HepG2 (cell line): ENCODE measurements around the gene TOR1A. TPM values are rescaled to one million over a fixed set of nuclear protein-coding genes. Genes with fewer than 3 reads are reported as not detected.

Experiments used
- ATAC-seq: fragments of 200-7000 bp; cut with Tn5 transposase; 3 replicates; pipeline ENCODE4 v1.9.1; 2020; ENCODE audit warnings: mild to moderate bottlenecking, moderate library complexity
- BruUV-seq: library from RNA; stranded (reverse); fragments of 400-500 nt; replicated peaks from 2 replicates; lab custom pipeline; 2021; lab: Mats Ljungman, UMichigan
- CTCF ChIA-PET: fragments of 300-600 bp; formaldehyde crosslinking; extraction: SDS; loops from one replicate; lab custom pipeline; 2021; ENCODE audit warnings: low total read pairs, inconsistent platforms, low intra/inter-chr PET ratio; lab: Yijun Ruan, JAX
- POLR2A ChIA-PET: fragments of 350-600 bp; sonication (Branson Sonifier 250); formaldehyde crosslinking; loops from one replicate; lab custom pipeline; 2020; ENCODE audit warnings: antibody characterized with exemption, inconsistent platforms; lab: Yijun Ruan, JAX
- DNase-seq: peaks from one replicate; pipeline ENCODE4 v3.0.0-alpha.2; 2015; ENCODE audit warnings: low spot score
- FAIRE-seq: peaks from 3 replicates; lab custom pipeline; 2011; peaks lifted over from hg19 to GRCh38; lab: Jason Lieb, UNC
- H2AFZ ChIP-seq: one replicate; pipeline ENCODE4 v1.6.1; 2011; ENCODE audit warnings: low read length, inconsistent platforms
- H3K27ac ChIP-seq: fragments of 300-600 bp; 3 replicates; pipeline ENCODE4 v1.8.0; 2011; ENCODE audit warnings: mixed run types, mild to moderate bottlenecking, mixed read lengths, low read length, inconsistent platforms; ENCODE audit not compliant: insufficient read depth; ENCODE audit errors: extremely low read length
- H3K27me3 ChIP-seq, 2 experiments: fragments of 200-600 bp in 1 of 2; 2 replicates in 1 of 2; 3 replicates in 1 of 2; pipeline versions ENCODE4 v1.6.0 to v1.8.0; 2011; ENCODE audit warnings: low read length in 2 of 2, mild to moderate bottlenecking in 2 of 2, moderate library complexity in 2 of 2, inconsistent platforms in 1 of 2; ENCODE audit not compliant: insufficient read depth in 2 of 2, control insufficient read depth in 1 of 2
- H3K36me3 ChIP-seq, 2 experiments: fragments of 200-600 bp in 1 of 2; replicated peaks in 1 of 2; 2 replicates in 1 of 2; 3 replicates in 1 of 2; pipeline versions ENCODE4 v1.5.1 to v1.8.0; 2011; ENCODE audit warnings: low read length in 2 of 2, inconsistent platforms in 1 of 2; ENCODE audit not compliant: insufficient read depth in 2 of 2, control insufficient read depth in 1 of 2
- H3K4me1 ChIP-seq: 2 replicates; pipeline ENCODE4 v1.5.1; 2012; ENCODE audit warnings: low read length, inconsistent platforms; ENCODE audit not compliant: insufficient read depth
- H3K4me2 ChIP-seq: 2 replicates; pipeline ENCODE4 v1.6.0; 2011; ENCODE audit warnings: low read depth, low read length, inconsistent platforms
- H3K4me3 ChIP-seq, 3 experiments: fragments of 200-600 bp in 1 of 3; sonication (generic), shearing (Covaris generic) in 1 of 3; replicated peaks in 1 of 3; 2 replicates each; pipeline ENCODE4 v1.5.1; 2011 to 2016; ENCODE audit warnings: low read length in 3 of 3, inconsistent platforms in 2 of 3, low read depth in 2 of 3, mild to moderate bottlenecking in 2 of 3, control low read depth in 1 of 3, mixed read lengths in 1 of 3; ENCODE audit not compliant: insufficient read depth in 1 of 3
- H3K79me2 ChIP-seq: one replicate; pipeline ENCODE4 v1.6.1; 2011; ENCODE audit warnings: low read length, inconsistent platforms; ENCODE audit not compliant: insufficient read depth
- H3K9ac ChIP-seq: 2 replicates; pipeline ENCODE4 v1.6.0; 2011; ENCODE audit warnings: mild to moderate bottlenecking, low read depth, low read length, inconsistent platforms; ENCODE audit not compliant: insufficient read depth
- H3K9me3 ChIP-seq: 2 replicates; pipeline ENCODE4 v1.5.1; 2012; ENCODE audit warnings: mild to moderate bottlenecking, low read length
- H4K20me1 ChIP-seq: 2 replicates; pipeline ENCODE4 v1.6.0; 2011; ENCODE audit warnings: inconsistent platforms, mild to moderate bottlenecking, low read length, moderate library complexity; ENCODE audit not compliant: insufficient read depth
- BRD4 ChIP-seq: sonication (generic); formaldehyde crosslinking; IDR thresholded peaks from 2 replicates; pipeline ENCODE4 v1.4.0; 2020; ENCODE audit warnings: missing genetic modification reagents
- CBX1 ChIP-seq: IDR thresholded peaks from one replicate; pipeline ENCODE4 v1.6.1; 2016; ENCODE audit warnings: antibody characterized with exemption, low read depth
- GABPA ChIP-seq, 2 experiments: IDR thresholded peaks; 2 replicates each; pipeline ENCODE4 v1.6.1; 2011 to 2016; ENCODE audit warnings: low read depth in 2 of 2, low read length in 1 of 2, missing biosample characterization in 1 of 2, missing genetic modification characterization in 1 of 2
- GABPB1 ChIP-seq: IDR thresholded peaks from 2 replicates; pipeline ENCODE4 v1.6.1; 2016; ENCODE audit warnings: mild to moderate bottlenecking, missing genetic modification reagents, moderate library complexity, missing compliant biosample characterization
- HNRNPUL1 ChIP-seq: fragments of 200-400 bp; formaldehyde crosslinking; IDR thresholded peaks from 2 replicates; pipeline ENCODE4 v1.6.1; 2017; ENCODE audit warnings: low read depth, mild to moderate bottlenecking, low read length, moderate library complexity
- MEF2D ChIP-seq: sonication (generic); formaldehyde crosslinking; IDR thresholded peaks from 2 replicates; pipeline ENCODE4 v1.5.1; 2020; ENCODE audit warnings: mild to moderate bottlenecking, missing genetic modification reagents
- TBP ChIP-seq: sonication (generic); formaldehyde crosslinking; IDR thresholded peaks from 2 replicates; pipeline ENCODE4 v1.5.0; 2020; ENCODE audit warnings: missing genetic modification reagents
- ZFX ChIP-seq: sonication (generic); formaldehyde crosslinking; IDR thresholded peaks from 2 replicates; pipeline ENCODE4 v1.4.0; 2020; ENCODE audit warnings: mild to moderate bottlenecking, low read depth, missing genetic modification reagents, moderate library complexity
- ZKSCAN5 ChIP-seq: sonication (generic); formaldehyde crosslinking; IDR thresholded peaks from 2 replicates; pipeline ENCODE4 v1.5.1; 2020; ENCODE audit warnings: mild to moderate bottlenecking, missing genetic modification reagents
- ZNF225 ChIP-seq: sonication (generic); formaldehyde crosslinking; IDR thresholded peaks from 2 replicates; pipeline ENCODE4 v1.4.0; 2020; ENCODE audit warnings: mild to moderate bottlenecking, missing genetic modification reagents
- ZNF547 ChIP-seq: sonication (generic); formaldehyde crosslinking; IDR thresholded peaks from 2 replicates; pipeline ENCODE4 v1.5.1; 2020; ENCODE audit warnings: mild to moderate bottlenecking, missing genetic modification reagents
- ZNF549 ChIP-seq: sonication (generic); formaldehyde crosslinking; IDR thresholded peaks from 2 replicates; pipeline ENCODE4 v1.5.0; 2020; ENCODE audit warnings: missing genetic modification reagents
- ZNF558 ChIP-seq: sonication (generic); formaldehyde crosslinking; IDR thresholded peaks from 2 replicates; pipeline ENCODE4 v1.9.0; 2022; ENCODE audit warnings: mild to moderate bottlenecking, missing genetic modification reagents, borderline replicate concordance
- ZNF629 ChIP-seq: sonication (generic); formaldehyde crosslinking; conservative IDR thresholded peaks from 2 replicates; pipeline ENCODE4 v1.5.0; 2020; ENCODE audit warnings: missing genetic modification reagents
- ZSCAN12 ChIP-seq: sonication (generic); formaldehyde crosslinking; IDR thresholded peaks from 2 replicates; pipeline ENCODE4 v1.9.0; 2021; ENCODE audit warnings: mild to moderate bottlenecking, missing genetic modification reagents
- WGBS: methylation state at CpG from one replicate; pipeline ENCODE4 v1.1.6; 2017; ENCODE audit warnings: low lambda C conversion rate; 5-methylcytosine and 5-hydroxymethylcytosine counted together
- in situ Hi-C: cut with HindIII; loops from 2 replicates; pipeline ENCODE4 v1.10.0; 2017; ENCODE audit warnings: low pct_unique_long_range_greater_than_20kb; ENCODE audit not compliant: extremely low pct_ligation_motif_present
- intact Hi-C: fragments of 100-400 bp; cut with micrococcal nuclease; formaldehyde crosslinking; loops from one replicate; pipeline ENCODE4 v1.10.0; 2022; ENCODE audit not compliant: unreplicated experiment
- polyA plus RNA-seq, 8 experiments: library from polyadenylated mRNA; depleted of rRNA in 3 of 8; stranded (reverse) in 7 of 8; unstranded in 1 of 8; fragments of >200 nt; fragmentation: Illumina TruSeq in 4 of 8; extraction: Trizol in 4 of 8; gene quantifications; 2 replicates each; pipeline versions ENCODE4 v1.2.1 to v1.2.3, GENCODE V29; 2011 to 2016; ENCODE audit warnings: low read depth in 4 of 8, missing spikeins in 1 of 8, mixed read lengths in 1 of 8; ENCODE audit not compliant: insufficient read depth in 1 of 8
- total RNA-seq, 5 experiments: library from RNA; depleted of rRNA; stranded (reverse); fragments of >200 nt; fragmentation: Illumina TruSeq; extraction: Trizol; gene quantifications; 2 replicates each; pipeline ENCODE4 v1.2.3, GENCODE V29; 2016; ENCODE audit warnings: low read depth in 1 of 5
- TF ChIP-seq, protein P1 (sequence below): IDR thresholded peaks from 2 replicates; pipeline ENCODE4 v1.6.1; 2016; ENCODE audit warnings: low read depth
- TF ChIP-seq, protein P2 (sequence below): sonication (generic); formaldehyde crosslinking; IDR thresholded peaks from 2 replicates; pipeline ENCODE4 v1.5.1; 2020; ENCODE audit warnings: missing genetic modification reagents, mild to moderate bottlenecking, borderline replicate concordance
- TF ChIP-seq, protein P3 (sequence below): sonication (generic); formaldehyde crosslinking; IDR thresholded peaks from 2 replicates; pipeline ENCODE4 v1.4.0; 2020; ENCODE audit warnings: missing genetic modification reagents

The TOR1A gene
- total and polyA plus RNA-seq, 2 of the 13 experiments (the other 11 are each of a cell fraction or from before 2014, with no cell fraction given) = 31.6 to 41.4 TPM

DNA sequence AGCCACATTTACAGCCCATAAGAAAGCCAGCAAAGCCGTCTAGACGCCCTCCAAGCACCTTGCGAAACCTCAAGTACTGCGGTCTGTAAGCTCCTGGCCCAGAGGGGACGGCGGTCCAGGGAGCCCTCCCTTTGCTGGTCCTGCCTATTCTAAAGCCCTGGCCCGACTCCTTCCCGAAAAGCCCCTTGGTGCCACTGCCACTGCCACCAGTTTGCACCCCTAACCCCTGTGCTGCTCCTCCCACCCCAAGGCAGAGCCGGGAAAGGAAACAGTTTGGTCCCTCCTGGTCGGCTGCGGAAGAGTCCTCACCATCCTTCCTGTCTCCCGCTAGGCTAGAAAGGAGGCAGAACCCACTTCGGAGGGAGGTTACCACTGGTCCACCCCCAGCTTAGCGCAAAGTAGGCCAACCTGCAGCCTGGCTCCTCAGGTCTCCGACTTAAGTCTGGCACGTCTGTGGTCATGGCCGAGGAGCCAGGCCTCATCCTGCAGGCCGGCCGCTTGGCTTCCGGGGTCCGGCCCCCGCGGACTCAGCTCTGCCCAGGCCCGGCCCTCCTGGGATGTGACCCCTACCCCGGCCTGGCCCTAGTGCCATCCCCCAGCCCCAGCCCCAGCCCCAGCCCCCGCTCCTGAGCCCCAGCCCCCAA lies 916 bp downstream of the TOR1A start:
- Histone ChIP-seq H3K79me2 (peaks cover 9% of the 10 kb centered on the region), H4K20me1 (no peaks in the 10 kb centered on the region), H2AFZ (no peak overlapping the region), H3K4me2 (peak overlapping the region; percentile 94), H3K36me3 (peaks cover 5 to 27% of the 10 kb centered on the region in 2 experiments; a peak in 4 of 5 replicates), H3K9me3 (no peaks in the 10 kb centered on the region), H3K4me3 (peak overlapping the region; percentile 78 to 90 (median 81)), H3K27me3 (no peaks in the 10 kb centered on the region), H3K4me1 (peaks cover 7% of the 10 kb centered on the region), H3K27ac (peak overlapping the region; percentile 49), H3K9ac (peak overlapping the region; percentile 87)
- ATAC-seq (peak; percentile 68), DNase-seq (no peak), FAIRE-seq (no peak)
- CTCF ChIA-PET = no interaction called here
- POLR2A ChIA-PET = interaction anchor here (1.3 to 2.0 kb wide), 2 partner anchors 9 to 12 kb away, joined by 5 to 11 read pairs; no protein-coding TSS in a partner anchor
- WGBS = 14% methylated on average over 12 of the region's 26 CpGs
- intact Hi-C loops = no loop called here
- in situ Hi-C loops = no loop called here
- BruUV-seq = no TSS peak
- TF ChIP-seq MEF2D (CRISPR knock-in tag) (no peak), ZKSCAN5 (CRISPR knock-in tag) (no peak), CBX1 (no peak), ZSCAN12 (CRISPR knock-in tag) (no peak), ZNF547 (CRISPR knock-in tag) (no peak), GABPA (IDR thresholded peaks at IDR 0.05; ENCODE audit: low read depth, low read length) (0 out of 2 replicates have a peak, but pooled peaks have one; percentile 6), GABPA (CRISPR knock-in tag; IDR thresholded peaks at IDR 0.05; ENCODE audit: low read depth) (0 out of 2 replicates have a peak, but pooled peaks have one; percentile 26), BRD4 (CRISPR knock-in tag) (peak; percentile 53; the same call in 1 of the 2 replicates), ZNF549 (CRISPR knock-in tag) (no peak), ZNF225 (0 out of 2 replicates have a peak, but pooled peaks have one; percentile 48), ZFX (CRISPR knock-in tag) (peak; percentile 61), HNRNPUL1 (no peak), GABPB1 (CRISPR knock-in tag) (peak; percentile 47), ZNF558 (CRISPR knock-in tag) (no peak), TBP (no peak), ZNF629 (CRISPR knock-in tag) (no peak)
- TF ChIP-seq, protein P1, sequence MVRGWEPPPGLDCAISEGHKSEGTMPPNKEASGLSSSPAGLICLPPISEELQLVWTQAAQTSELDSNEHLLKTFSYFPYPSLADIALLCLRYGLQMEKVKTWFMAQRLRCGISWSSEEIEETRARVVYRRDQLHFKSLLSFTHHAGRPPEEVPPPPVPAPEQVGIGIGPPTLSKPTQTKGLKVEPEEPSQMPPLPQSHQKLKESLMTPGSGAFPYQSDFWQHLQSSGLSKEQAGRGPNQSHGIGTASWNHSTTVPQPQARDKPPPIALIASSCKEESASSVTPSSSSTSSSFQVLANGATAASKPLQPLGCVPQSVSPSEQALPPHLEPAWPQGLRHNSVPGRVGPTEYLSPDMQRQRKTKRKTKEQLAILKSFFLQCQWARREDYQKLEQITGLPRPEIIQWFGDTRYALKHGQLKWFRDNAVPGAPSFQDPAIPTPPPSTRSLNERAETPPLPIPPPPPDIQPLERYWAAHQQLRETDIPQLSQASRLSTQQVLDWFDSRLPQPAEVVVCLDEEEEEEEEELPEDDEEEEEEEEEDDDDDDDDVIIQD = no peak
- TF ChIP-seq, protein P2, sequence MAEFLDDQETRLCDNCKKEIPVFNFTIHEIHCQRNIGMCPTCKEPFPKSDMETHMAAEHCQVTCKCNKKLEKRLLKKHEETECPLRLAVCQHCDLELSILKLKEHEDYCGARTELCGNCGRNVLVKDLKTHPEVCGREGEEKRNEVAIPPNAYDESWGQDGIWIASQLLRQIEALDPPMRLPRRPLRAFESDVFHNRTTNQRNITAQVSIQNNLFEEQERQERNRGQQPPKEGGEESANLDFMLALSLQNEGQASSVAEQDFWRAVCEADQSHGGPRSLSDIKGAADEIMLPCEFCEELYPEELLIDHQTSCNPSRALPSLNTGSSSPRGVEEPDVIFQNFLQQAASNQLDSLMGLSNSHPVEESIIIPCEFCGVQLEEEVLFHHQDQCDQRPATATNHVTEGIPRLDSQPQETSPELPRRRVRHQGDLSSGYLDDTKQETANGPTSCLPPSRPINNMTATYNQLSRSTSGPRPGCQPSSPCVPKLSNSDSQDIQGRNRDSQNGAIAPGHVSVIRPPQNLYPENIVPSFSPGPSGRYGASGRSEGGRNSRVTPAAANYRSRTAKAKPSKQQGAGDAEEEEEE (CRISPR knock-in tag) = no peak
- TF ChIP-seq, protein P3, sequence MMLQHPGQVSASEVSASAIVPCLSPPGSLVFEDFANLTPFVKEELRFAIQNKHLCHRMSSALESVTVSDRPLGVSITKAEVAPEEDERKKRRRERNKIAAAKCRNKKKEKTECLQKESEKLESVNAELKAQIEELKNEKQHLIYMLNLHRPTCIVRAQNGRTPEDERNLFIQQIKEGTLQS (CRISPR knock-in tag) = 0 out of 2 replicates have a peak, but pooled peaks have one; percentile 8
